Caki2 (cell line): ENCODE results near the gene TSPAN5. TPM values are rescaled to one million over a fixed set of nuclear protein-coding genes. Genes with fewer than 3 reads are reported as not detected.

Experiments
- DNase-seq: peaks from one replicate; pipeline ENCODE4 v3.0.0-alpha.2; 2015; ENCODE audit warnings: low read depth
- in situ Hi-C: cut with HindIII; loops from 2 replicates; pipeline ENCODE4 v1.10.0; 2016; ENCODE audit warnings: low sequenced_read_pairs, low pct_unique_long_range_greater_than_20kb, mixed read lengths
- total RNA-seq: library from RNA; depleted of rRNA; stranded (reverse); fragments of >200 nt; shearing (Covaris generic); gene quantifications from 2 replicates; pipeline ENCODE4 v1.2.3, GENCODE V29; 2014; ENCODE audit warnings: low replicate concordance

The TSPAN5 gene
- total RNA-seq, 1 experiment from 2014 or later: 4.5 TPM

DNA sequence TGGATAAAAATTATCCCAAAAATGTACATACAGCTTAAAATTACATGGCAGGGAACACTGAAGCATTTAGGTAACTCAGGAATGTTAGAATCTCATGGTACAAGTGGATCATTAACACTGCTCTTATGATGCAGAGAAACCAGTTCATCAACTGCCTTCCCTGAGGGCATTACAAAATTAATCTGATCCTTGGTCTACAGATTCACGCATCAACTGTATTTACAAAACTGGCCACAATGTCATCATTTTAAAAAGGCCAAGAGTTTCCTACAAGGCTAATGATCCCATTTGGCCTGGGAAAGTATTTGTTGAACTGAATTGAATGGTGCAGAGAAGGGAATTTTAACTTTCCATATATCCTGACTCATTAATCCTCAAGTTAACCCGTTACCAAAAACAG lies 84.6 kb downstream of the TSPAN5 start:
- in situ Hi-C loops: no loop called here

DNA sequence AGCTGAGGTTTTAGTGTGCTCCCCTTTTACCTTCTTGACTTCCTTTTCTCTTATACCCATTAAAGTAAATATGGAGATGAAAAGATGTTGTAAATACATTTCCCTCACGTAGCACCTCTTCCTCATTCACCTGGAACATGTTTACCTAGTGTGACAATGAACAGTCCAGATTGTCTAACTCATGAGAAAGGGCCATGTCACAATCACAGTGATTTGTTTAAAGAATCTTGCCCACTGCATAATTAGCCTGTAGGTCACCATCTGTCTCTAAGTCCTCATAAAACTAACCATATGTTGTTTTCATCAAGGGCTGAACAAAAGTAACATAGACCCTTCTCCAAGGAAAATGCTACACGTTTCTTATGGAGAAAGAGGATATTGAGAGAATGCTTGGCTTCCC lies 85.7 kb downstream of the TSPAN5 start:
- in situ Hi-C loops: no loop called here
- peak; percentile 74 for DNase-seq

More for the DNA sequence above, 84.6 kb downstream of the TSPAN5 start:
- DNase-seq: peak; percentile 91

DNA sequence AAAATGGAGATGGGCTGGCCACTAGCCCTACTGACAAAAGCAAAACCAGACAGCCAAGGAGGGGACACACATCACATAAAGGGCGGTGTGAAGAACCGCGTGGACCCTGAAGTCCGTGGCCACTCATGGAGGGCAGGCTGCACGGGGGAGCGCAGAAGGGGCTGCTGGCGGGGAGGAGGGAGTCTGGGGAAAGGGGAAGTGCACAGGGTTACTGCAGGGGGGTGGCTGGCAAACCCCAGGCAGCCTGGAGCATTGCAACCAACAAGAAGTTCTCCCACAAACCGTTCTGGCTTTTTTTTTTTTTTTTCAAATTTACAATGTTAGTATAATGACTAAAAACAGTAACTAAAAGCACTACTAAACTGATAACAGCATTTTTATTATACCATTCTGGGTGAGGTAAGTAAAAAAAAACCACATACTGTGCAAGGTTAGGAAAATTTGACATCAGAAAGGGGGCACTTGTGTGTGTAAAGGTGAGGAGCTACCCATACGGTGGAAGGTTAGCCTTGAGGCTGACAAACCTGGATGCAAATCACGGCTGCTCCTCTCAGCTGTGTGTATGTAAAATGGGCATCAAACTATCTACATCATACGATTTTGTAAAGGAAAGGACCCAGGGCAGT lies 87.1 kb downstream of the TSPAN5 start:
- in situ Hi-C loops: no loop called here
- DNase-seq: no peak

- no peak for DNase-seq
- in situ Hi-C loops: no loop called here
These were observed 88.1 kb downstream of the TSPAN5 start for GRCh38 chr4:98570151-98570797.

GRCh38 chr4:98568941-98569663 lies 89.3 kb downstream of the TSPAN5 start:
- in situ Hi-C loops: no loop called here
- DNase-seq: no peak

DNA sequence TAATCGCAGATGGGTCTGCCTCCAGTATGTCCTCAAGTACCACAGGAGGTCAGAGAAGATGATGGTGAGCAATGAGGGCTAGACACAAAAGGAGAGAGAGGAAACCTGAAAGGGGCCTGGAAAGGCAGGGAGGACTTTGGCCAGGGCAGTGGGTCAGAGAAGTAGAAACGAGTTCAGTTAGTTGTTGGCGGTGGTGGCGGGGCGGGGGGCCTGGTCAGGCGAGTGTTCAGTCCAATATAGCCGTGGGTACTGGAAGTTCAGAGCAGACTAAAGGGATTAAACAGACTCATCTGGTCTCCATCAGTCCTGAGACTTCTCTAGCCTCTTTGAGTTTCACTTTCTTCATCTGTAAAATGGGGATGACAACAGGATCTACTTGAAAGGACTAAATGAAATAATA lies 90.8 kb downstream of the TSPAN5 start:
- in situ Hi-C loops: no loop called here
- DNase-seq: no peak

DNA sequence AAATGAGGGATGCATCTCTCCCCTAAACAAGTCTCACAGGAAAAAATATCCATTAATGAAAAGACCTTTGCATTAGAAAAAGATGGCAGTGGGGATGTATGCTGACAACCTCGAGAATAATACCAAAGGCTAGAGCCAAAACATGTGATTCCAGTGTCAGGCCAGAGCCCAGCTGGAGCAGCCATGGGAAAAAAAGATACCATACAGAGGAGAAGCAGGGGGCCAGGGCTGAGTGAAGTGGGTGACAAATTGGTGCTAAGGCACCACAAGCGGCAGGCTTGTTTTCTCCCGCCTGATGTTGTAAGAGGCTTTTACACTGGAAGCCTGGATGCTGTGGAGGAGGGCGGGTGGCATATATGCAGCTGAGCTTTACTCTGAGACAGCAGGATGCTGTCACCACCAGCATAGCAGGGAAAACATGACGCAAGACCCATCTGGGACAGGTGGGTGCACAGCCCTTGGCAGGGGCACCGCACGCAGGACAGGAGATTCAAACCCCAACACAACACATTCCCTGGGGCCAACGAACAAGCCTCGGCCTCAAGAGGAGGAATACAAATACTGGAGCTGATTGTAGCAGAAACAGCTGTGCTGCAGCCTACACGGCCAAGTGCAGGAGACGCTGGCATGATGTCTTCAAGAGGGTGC lies 91.9 kb downstream of the TSPAN5 start:
- in situ Hi-C loops: no loop called here
- DNase-seq: no peak

- DNase-seq: no peak
- in situ Hi-C loops: no loop called here
These were observed 92.6 kb downstream of the TSPAN5 start for GRCh38 chr4:98565681-98566301.

DNA sequence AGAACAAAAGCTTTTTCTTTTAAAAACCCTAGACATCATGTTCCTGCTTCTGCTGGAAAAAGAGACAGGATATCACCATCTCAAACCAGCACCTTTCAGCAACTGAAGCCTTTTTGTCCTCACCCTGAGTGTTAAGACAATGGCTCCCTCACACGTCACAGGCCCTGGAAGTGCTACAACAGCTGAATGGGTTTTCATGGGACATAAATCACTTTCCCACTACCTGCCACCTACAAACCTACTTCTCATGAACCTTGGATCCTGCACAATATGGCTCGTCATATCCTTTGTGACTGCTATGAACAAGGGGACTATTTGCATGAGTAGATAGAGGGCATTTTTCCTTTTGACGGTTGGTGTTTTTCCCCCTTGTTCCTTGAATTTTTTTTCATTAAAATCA lies 93.6 kb downstream of the TSPAN5 start:
- in situ Hi-C loops: no loop called here
- no peak for DNase-seq

DNA sequence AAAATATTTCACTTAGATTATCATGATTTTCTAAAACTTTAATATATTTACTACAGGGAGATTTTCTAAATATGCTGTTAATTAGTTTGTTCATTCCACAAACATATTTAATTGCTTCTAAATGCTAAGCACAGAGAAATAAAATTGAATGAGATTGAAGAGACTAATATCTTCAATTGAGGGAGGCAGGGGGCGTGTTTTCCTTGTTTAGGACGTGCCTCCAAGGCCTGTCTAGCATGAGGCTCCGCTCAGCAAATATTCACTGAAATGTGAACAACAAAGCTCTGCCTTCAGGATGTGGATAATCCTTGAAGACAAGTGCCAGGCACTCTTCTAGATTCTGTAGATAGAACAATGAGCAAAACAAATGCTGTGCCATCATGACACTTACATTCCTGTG lies 98.1 kb downstream of the TSPAN5 start:
- in situ Hi-C loops: no loop called here
- no peak for DNase-seq

- in situ Hi-C loops: no loop called here
- no peak for DNase-seq
These were observed 99.8 kb downstream of the TSPAN5 start for GRCh38 chr4:98558471-98559169.

DNA sequence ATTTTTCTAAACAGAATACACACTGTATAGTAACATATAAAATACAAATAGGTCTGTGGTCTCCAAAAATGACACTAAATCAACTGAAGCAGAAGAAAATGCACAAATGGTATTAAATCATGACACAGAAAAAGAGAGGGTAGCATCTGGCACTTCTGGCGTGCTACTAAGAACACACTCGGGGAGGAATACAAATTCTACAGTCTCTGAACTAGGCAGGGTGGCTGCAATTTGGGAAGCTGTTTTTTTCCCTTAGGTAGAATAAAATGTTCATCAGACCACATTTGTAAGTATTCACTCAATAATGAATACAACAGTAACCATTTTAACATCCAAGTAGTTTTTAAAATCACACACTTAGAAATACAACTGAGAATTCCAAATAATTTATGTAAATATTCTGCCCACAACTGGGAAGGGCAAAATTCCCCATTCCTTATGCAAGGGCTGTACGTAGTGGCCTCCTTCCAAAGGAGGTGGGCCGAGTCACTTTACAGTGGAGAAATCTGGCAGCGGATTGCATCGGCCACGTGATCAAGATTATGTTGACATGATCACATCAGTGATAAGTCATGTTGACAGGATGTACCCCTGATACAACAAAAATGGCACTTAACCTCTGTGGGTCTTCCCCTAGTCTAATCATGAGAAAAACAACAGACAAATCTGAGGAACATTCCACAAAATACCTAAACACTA lies 101.1 kb downstream of the TSPAN5 start:
- DNase-seq: no peak
- in situ Hi-C loops: no loop called here

- in situ Hi-C loops: no loop called here
- no peak for DNase-seq
These were observed 102.0 kb downstream of the TSPAN5 start for GRCh38 chr4:98556451-98556850.

- no peak for DNase-seq
- in situ Hi-C loops: no loop called here
These were observed 102.5 kb downstream of the TSPAN5 start for GRCh38 chr4:98555798-98556445.

DNA sequence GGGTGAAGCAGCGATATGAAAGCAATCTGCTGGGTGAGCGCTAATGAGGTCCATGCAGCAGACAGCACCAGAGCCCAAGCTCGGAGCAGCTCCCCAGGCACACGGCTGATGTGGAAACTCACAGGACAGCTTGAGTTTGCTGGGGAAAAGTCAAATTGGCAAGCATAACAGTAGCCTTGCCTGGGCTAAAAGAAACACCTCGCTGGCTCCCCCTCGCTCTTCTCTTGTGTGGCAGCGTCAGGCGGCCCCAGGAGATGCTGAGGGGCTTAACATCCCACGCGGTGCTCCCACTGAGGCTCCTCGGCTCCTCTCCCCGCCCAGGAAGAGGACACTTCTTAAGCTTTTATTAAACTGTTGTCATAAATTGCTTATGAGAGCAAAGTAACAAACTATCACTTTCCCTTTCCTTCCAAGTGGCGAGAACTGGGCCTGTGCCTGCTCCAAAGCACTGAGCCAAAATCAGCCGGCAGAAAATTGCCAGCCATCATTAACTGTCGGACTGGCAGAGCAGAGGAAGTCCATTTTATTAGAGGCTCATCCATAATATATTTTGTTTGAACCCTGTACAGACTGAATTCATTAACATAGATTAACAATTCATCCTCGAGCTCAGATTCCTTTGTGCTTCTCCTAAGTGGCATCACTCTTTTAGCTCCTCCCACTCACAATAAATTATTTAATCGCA lies 111.4 kb downstream of the TSPAN5 start:
- in situ Hi-C loops: no loop called here
- no peak for DNase-seq

DNA sequence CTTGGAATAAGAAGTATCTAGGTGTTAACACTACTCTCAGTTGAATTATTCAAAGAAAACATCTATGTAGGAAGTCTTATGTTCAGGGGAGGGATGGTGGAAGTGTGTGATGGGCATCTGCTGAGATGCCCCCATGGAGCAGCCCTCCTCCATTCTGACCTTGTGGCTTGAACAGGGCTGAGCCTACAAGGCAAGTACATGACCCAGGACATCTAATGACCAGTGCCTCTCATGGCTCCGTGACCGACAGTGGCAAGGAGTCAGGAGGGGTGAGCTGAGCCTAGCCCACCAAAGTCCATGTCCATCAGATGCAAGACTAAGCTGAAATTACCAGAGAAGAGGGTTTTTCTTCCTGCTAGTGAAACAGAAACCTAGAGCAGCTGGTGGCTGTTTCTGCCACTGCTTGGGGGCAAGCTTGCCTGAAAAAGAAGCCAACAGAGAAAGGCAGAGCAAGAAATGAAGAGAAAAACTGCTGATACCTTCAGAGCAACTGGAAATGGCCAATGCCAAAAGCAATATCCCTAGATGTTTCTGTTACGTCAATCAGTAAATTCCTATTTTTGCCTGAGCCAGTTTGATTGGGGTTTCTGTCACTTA lies 113.5 kb downstream of the TSPAN5 start:
- in situ Hi-C loops: no loop called here

More for the DNA sequence above, 113.5 kb downstream of the TSPAN5 start:
- no peak for DNase-seq
